GM11168 (cell line): ENCODE measurements around the gene EPHA8.

Experiments used
- in situ Hi-C: fragments of 300-500 bp; cut with MboI; formaldehyde crosslinking; loops from one replicate; pipeline ENCODE4 v1.12.0; 2022; ENCODE audit warnings: low sequenced_read_pairs; ENCODE audit not compliant: unreplicated experiment

The EPHA8 gene

DNA sequence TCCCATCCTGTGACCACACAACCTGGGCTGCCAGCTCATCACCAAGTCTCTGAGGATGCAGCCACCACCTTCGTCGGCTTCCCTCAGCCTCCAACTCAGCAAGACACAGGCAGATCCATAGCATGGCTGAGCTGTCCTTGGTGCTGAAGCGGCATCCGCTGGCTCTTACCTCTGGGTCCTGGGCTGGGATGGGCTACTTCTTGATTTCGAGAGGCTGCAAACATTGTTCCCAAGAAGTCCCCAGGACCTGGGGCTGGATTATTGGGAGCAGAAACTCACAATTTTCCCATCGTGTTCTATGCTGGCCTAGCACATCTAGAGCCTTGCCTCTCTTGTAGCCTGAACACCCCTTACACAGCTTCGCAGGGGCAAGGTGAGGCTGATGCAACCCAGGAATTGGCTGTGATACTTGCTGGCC, 48.2 kb downstream of the EPHA8 start:
- in situ Hi-C loops, result no loop called here

DNA sequence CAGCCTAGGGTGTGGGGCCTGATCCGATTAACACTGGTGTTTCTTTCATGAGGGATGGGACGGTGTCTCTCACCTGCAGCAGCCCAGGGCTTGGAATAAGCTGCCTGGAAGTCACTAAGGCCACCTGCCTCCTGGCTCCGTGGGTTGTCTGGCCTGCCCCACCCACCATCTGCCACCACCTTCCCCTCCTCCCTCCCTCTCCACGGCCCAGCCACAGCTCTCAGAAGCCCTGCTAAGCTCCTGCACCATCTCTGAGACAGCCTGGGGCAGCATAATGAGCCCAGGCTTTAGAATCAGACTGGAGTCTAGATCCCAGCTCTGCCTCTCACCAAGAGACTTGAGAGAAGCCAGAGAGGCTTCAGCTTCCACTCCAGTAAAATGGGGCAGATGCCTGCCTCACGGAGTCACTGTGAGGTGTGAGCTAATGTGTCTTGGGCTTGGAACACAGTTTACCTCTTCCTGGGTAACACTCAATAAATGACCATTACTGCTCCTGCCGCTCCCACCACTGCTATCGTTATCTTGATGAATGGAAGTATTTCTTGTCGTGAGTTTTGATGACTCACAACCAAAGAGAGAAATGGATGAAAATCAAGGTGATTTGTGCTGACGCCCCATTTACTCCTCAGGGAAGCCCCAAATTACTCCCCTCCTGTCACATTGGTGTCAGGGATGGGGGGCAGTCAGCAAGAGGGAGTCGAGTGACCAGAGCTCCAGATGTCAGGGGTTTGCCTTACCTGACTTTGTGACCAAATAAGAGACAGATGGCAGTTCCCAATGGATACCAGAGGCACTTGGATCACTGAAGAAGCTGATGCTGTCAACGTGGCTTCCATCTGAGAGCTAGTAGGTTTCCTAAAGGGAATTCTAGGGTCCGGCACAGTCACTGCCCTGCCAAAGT, 49.6 kb downstream of the EPHA8 start:
- in situ Hi-C loops, result no loop called here

DNA sequence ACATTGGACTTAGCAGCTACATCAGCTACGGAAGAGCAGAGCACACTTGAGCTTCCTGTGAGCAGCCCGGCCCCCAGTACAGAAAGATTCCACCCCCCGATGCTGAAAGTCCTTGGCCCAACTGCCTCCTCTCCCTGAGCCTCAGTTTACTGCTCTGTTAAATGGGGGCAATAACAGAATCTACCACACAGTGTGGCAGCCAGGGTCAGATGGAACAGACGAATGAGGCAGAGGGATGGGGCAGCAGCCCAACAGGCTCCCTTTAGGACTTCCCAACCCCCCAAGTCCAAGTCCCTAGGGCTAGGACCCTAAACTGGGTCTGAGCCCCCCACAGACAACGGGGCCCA, 50.3 kb downstream of the EPHA8 start:
- in situ Hi-C loops, result no loop called here

DNA sequence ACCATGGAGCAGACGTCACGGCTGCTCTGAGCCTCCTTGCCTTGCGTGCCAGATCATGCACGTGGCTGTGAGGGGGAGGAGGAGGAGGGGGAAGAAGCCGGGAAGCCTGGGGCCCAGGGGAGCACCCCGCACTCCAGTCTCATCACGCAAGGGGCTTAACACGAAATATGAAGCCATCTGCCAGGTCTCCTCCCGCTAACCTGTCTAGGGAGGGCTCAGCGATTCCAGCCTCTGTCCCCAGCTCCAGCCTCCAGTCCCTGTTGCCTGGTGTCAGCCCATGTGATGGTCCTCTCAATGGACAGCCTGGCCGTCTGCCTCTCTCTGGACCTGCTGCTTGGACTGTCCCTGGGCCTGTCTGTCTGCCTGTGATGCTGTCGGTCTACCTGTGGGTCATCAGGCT, 50.7 kb downstream of the EPHA8 start:
- in situ Hi-C loops, result no loop called here

DNA sequence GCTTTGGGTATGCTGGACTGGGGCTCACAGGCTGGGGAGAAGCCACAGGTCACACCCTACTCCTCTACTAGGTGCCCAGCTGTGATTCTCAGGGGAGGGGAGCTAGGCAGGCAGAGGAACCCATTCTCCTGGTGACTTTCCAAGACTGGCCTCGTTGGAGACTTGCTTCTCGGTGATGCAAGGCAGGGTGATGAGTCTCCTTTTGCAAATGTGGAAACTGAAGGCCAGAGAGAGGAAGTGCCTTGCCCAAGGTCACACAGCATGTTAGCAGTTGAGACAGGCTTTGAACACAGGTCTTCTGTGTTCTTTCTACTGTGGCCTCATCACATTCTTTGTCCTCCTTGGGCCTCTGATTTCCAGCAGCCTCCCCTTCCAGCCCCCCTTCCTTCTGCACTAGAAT, 52.6 kb downstream of the EPHA8 start:
- in situ Hi-C loops, result no loop called here

DNA sequence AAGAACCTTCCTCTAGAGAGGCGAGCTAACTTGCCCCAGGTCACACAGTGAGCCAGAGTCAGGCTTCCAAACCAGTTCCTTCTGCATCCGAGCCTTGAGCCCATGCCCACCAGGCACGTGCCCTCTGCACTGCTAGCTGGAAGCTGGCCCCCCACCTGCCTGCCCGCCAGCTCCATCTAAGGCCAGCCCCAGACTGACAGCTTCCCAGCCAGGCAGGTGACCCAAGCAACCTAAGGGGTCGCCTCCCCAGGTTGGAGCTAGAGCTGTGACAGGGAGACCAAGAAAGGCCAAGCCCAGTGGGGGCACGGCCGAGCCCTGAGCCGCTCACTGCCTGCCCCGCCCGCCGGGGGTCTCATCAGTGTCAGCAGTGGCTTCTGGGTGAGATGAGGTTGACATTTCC, 53.3 kb downstream of the EPHA8 start:
- in situ Hi-C loops, result no loop called here

DNA sequence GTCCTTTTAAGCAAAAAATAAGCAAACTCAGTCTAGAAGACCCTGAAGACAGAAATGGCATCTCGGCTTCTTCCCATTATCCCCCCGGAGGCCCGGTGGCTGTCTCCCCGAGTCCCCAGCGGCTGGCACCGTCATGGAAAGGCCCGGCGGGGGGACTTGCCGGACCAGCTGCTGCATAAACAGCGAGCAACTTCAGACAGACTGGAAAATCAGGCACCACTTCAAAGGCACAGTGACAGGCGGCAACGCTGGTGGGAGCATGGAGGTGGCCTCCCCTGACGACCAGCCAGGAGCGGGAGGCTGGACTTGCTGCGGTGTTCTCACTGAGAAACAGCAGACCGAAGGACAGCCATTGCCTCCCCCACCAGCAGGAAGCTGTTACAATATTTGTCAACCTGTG, 54.8 kb downstream of the EPHA8 start:
- in situ Hi-C loops, result no loop called here

DNA sequence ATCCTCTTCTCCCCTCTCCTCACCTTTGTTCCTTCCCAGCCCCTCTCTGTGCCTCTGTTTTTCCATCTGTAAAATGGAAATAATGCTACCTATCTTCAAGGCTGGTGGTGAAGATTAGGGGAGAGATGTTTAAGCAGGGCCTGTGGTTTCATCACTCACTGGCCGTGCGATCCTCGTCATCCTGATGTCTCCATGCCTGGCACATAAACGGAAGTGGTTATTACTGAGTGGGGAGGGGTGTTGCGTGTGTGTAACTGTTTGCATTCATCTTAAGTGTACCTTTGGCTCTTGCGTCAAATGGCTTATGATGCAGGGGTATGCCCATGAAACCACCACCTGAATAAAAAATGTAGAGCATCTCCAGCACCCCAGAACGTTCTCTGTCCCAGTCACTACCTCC, 56.0 kb downstream of the EPHA8 start:
- in situ Hi-C loops, result no loop called here

DNA sequence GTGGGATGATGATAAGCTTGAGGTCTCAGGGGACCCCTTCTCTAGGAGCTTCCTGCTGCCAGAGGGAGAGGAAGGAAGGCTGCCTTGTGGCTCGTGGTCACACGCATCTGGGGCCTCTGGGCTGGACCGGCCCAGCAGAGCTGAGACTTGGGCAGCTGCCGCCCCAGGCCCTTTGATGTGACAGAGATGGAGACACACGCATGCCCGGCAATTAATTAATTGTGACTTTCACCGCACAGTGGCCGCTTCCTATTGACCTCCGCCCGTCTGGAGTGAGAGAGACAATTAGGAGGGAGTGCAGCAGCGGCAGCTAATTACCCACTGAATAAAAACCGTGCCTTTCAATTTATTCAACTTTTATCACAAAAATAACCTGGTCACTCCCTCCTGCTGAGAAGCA, 56.5 kb downstream of the EPHA8 start:
- in situ Hi-C loops, result no loop called here

DNA sequence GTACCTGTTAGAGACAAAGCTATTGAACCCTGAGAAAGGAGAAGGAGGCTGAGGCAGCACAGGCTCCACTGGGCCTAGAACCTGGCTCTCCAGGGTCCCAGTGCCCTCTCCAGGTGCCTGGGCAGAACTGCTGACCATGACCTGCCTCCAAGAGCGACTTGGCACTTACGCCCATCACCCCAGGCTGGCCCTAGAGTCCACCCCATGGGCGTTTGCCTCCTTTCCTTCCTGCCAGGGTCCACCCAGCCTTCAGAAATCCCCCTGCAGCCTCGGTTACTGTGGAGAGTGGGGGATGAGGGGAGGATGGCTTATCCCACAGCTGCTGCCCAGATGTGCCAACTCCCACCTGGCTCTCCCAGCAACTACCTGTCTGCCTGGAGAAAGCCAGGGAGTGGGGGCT, 58.5 kb downstream of the EPHA8 start:
- in situ Hi-C loops, result no loop called here

DNA sequence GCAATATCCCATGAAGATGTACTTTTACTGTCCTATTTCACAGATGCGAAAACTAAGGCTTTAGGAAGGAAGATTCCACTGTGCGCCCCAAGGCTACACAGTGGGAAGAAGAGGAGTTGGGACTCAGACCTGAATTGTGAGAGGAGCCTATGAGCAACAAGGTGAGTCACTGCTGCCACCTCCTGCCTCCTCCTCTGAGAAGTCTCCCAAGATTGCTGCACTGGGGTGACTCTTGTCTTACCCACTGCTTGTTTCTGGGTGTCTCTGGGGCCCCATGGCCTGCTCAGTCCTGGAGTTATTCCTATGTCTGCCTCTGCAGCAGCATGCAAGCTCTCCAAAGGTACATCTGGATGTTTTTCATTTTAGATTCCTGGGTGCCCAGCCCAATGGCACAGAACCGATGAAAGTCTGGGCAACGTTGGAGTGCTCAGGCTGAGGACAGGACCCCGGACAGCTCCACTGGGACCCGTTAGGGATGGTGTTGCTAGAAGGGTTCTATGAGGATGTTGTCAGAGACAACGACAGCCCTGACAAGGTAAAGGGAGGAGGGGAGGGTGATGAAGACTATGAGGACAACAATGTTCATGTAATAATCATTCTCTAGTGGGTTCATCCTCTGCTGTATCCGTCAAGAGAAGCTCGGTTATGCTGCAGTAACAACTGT, 62.1 kb downstream of the EPHA8 start:
- in situ Hi-C loops, result loop anchor here (25.0 kb wide), 1 partner anchor 488 kb away; the partner anchor contains the start of gene WNT4

DNA sequence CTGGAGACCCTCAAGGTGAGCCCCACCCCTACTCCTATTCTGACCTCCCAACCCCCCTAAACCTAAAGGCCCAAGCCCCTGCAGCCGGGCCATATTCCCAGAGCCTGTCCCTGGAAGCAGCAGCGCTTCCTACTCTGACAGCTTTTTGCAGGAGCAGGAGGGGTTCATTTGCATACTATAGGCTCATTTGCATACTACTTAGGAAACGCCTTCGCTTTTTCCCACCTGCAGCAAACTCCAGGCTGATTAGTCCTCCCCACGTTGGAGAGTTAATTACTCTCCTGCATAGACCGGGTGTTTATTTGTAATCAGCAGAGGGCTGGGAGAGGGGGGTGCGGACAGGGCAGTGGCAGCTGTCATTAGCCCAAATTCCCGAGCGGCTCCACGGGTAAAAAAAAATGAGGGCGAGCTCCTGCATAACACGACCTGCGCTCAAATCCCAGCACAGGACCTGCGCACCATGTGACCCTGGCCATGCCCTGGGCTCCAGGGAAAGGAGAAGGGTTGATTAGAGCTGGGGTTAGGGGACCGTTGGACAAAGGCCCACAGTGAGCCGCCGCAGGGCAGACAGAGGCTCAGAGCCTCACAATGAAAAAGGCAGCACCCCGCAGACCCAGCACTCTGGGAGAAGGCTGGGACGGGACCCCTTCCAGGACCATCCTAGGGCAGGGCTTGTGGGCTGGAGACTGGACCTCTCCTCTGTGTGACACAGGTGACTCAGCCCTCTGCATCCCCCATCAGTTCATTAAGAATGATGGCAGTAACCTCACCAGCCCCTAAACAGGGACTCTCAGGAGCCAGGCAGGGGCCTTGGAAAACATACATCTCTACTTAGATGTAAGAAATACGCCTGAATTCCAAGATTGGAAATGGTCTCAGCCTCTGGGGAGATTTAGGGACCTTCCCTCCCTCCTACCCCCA, 63.2 kb downstream of the EPHA8 start:
- in situ Hi-C loops, result loop anchor here (25.0 kb wide), 1 partner anchor 489 kb away; the partner anchor contains the start of gene WNT4

DNA sequence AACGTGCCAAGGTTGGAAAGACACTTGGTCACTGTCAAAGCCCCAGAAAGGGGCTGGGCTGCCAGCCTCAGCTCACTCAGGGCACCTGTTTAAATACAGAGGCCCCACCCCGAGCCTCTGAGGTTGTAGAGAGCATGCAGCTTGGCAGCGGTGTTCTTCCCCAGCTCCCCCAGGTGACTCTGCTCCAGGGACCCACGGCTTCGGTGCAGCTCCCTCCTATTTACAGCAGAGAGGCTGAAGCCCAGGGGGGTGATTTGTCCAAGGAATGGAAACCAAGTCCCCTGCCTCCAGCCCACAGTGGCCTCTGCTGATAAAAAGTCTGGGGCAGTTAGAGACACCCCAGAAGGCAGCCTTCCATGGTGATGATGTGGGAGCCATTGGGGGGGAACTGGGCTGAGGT, 64.0 kb downstream of the EPHA8 start:
- in situ Hi-C loops, result loop anchor here (25.0 kb wide), 1 partner anchor 490 kb away; the partner anchor contains the start of gene WNT4

DNA sequence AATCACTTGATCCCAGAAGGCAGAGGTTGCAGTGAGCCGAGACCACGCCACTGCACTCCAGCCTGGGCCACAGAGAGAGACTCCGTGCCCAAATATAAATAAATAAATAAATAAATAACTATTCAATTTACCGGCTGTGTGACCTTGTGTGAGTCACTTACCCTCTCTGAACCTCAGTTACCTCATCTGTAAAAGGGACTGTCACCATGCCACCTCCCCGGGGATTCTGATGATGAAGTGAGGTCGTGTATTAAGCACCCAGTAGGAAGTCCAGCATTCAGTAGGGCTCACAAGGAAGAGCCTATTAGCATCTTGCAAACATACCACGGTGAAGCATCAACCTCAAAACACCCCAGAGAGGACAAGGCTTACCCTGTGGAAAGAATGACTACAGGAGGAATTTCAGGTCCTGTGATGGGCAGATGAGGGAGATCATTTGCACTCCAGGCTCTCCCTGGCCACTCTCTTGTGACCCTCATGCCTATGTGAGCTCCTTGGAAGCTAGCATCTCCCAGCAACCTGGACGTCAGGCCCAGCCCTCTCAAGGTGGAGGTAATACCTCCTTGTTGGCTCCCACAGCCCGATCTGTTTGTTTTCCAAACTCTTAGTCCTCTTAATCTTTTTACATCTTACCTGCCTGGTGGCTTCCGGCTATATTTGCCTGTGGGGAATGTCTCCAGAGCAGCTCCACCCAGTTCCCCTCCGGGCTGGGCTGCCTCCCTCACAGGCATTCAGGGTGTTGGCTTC, 65.6 kb downstream of the EPHA8 start:
- in situ Hi-C loops, result loop anchor here (25.0 kb wide), 1 partner anchor 492 kb away; the partner anchor contains the start of gene WNT4

DNA sequence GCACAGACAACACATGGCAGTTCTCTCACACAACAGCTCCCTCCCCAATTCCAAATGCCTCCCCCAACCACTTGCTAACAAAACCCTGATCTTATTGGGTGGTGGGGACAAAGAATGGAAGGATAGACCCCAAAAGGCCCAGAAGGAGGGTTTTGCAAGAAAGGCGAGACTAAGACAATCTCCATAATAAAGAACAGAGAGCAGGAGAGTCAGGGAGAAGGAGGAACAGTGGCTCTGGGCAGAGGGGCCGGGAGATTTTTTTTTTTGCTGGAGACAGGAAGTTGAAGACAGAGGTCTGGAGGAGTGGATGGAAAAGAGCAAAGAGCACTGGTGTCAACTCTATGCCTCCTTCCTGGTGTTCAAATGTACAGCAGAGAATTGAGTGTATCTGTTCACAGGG, 66.6 kb downstream of the EPHA8 start:
- in situ Hi-C loops, result loop anchor here (5.0 to 25.0 kb wide), 2 partner anchors 203 to 493 kb away; partner anchors contain the start of gene WNT4

DNA sequence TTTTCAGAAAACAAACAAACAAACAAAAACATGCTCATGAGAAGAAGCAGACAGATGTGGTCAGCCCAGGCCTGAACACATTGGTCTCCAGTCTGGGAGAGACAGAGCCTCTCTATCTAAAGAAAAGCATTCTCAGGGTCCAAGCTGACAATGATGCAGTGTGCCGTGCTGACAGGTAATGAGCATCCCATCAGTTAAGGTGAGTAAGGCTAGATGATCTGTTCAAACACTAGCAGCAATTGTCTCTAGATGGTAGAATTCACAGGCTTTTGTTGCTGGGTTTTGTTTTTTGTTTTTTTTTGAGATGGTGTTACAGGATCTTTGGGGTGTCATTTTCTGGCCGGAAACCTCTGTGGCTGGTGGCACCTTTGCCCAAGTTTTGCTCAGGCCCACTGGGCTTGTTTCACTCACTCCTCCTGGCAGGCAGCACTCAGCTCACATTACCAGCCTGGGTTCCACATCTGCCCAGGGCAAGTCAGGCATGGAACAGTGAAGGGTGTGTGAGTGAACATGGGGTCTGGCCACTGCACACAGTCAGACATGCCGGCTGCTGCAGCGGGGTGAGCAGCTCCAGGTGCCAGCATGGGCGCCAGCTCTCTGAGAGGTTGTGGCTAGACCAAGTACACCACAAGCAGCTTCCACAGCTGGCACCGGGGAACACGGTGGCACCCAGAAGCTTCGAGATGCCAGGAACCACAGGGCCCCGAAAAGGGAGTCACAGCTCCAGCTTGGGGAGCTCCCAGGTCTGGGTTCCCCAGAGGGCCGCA, 70.6 kb downstream of the EPHA8 start:
- in situ Hi-C loops, result loop anchor here (5.0 to 25.0 kb wide), 2 partner anchors 207 to 497 kb away; partner anchors contain the start of gene WNT4

DNA sequence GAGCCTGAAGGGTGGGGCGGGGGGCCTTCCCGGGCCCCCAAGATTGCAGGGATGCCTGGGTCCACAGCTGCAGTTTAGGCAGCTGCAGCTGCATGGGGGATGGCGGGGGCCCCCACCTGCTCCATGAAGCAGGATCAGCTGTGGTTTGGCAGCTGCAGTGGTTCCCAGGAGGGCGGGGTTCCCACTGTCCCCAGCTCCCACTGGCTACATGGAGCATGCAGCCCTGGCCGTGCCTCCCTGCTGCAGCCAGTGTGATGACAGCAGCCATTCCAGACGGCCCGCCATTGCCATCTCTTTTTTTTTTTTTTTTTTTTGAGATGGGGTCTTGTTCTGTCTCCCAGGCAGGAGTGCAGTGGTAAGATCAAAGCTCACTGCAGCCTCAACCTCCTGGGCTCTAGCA, 72.1 kb downstream of the EPHA8 start:
- in situ Hi-C loops, result loop anchor here (25.0 kb wide), 1 partner anchor 498 kb away; the partner anchor contains the start of gene WNT4

DNA sequence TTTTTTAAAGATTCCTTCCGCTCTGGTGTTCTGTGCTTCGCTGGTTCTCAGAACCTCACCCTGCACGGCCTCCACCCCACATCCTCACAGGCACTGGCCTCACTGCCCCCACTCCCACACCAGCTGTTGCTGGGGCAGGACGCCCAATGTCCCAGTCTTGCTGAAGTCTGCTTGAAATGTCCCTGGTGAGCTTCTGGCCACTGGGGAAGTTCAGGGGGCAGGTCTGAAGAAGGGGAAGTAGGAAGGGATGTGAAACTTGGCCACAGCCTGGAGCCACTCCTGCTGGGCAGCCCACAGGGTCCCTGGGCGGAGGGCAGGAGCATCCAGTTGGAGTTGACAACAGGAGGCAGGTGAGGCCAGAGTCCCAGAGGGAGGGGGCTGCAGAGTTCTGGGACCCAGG, 73.1 kb downstream of the EPHA8 start, which contains the start of gene C1QA:
Gene C1QA, plus strand, starts transcription at position 276 of the 400 bp plus-strand sequence. CDS start 989 bp downstream, outside the sequence.
- in situ Hi-C loops, result loop anchor here (25.0 kb wide), 1 partner anchor 499 kb away; the partner anchor contains the start of gene WNT4
